DND-41 (cell line): ENCODE data around the gene BRD7.
A peak's percentile ranks its signal among the peaks of the same experiment; 100 is the strongest.

Source experiments
- ATAC-seq: fragments of 200-7000 bp; cut with Tn5 transposase; 3 replicates; pipeline ENCODE4 v1.9.1; 2021; ENCODE audit warnings: low read depth; ENCODE audit not compliant: insufficient read depth
- DNase-seq: peaks from one replicate; pipeline ENCODE4 v3.0.0-alpha.2; 2020
- H2AFZ ChIP-seq: 2 replicates; pipeline ENCODE4 v1.6.0; 2012; ENCODE audit warnings: low read depth, low read length
- H3K27ac ChIP-seq: 2 replicates; pipeline ENCODE4 v1.5.1; 2012; ENCODE audit warnings: low read length, inconsistent platforms
- H3K27me3 ChIP-seq: fragments of 200-600 bp; sonication (generic); 2 replicates; pipeline ENCODE4 v1.6.0; 2012; ENCODE audit warnings: low read length, mild to moderate bottlenecking, inconsistent platforms; ENCODE audit not compliant: insufficient read depth, poor library complexity
- H3K36me3 ChIP-seq: 2 replicates; pipeline ENCODE4 v1.5.1; 2012; ENCODE audit warnings: low read length, inconsistent platforms; ENCODE audit not compliant: insufficient read depth
- H3K4me1 ChIP-seq: 2 replicates; pipeline ENCODE4 v1.5.1; 2012; ENCODE audit warnings: mild to moderate bottlenecking, low read length; ENCODE audit not compliant: insufficient read depth
- H3K4me2 ChIP-seq: 2 replicates; pipeline ENCODE4 v1.6.0; 2012; ENCODE audit warnings: mild to moderate bottlenecking, moderate library complexity, low read length, inconsistent platforms; ENCODE audit not compliant: insufficient read depth
- H3K4me3 ChIP-seq, 2 experiments: fragments of 200-600 bp in 1 of 2; shearing (Covaris generic) in 1 of 2; 2 replicates each; pipeline ENCODE4 v1.5.1; 2012 to 2016; ENCODE audit warnings: inconsistent platforms in 2 of 2, low read length in 2 of 2, mild to moderate bottlenecking in 2 of 2, low read depth in 1 of 2, moderate library complexity in 1 of 2
- H3K79me2 ChIP-seq: 2 replicates; pipeline ENCODE4 v1.6.0; 2012; ENCODE audit warnings: low read length, inconsistent platforms; ENCODE audit not compliant: insufficient read depth
- H3K9ac ChIP-seq: 2 replicates; pipeline ENCODE4 v1.6.0; 2012; ENCODE audit warnings: low read depth, mild to moderate bottlenecking, inconsistent platforms, low read length, moderate library complexity
- H3K9me3 ChIP-seq: 2 replicates; pipeline ENCODE4 v1.5.1; 2012; ENCODE audit warnings: low read length, moderate library complexity, mild to moderate bottlenecking, inconsistent platforms; ENCODE audit not compliant: insufficient read depth, severe bottlenecking
- H4K20me1 ChIP-seq: 2 replicates; pipeline ENCODE4 v1.6.0; 2012; ENCODE audit warnings: low read length; ENCODE audit not compliant: insufficient read depth
- CTCF ChIP-seq: IDR thresholded peaks from 2 replicates; pipeline ENCODE4 v1.5.1; 2012; ENCODE audit warnings: borderline replicate concordance, low read length, moderate library complexity, mild to moderate bottlenecking; ENCODE audit not compliant: poor library complexity, severe bottlenecking; ENCODE audit errors: extremely low read depth
- EZH2 ChIP-seq: IDR thresholded peaks from 3 replicates; pipeline ENCODE4 v1.6.1; 2012; ENCODE audit warnings: borderline replicate concordance, low read depth, mild to moderate bottlenecking, moderate library complexity, low read length, inconsistent platforms; ENCODE audit not compliant: severe bottlenecking

The BRD7 gene

GRCh38 chr16:50310308-50311133 is 58.3 kb downstream of the BRD7 start:
- no peak for DNase-seq
- H3K9me3 ChIP-seq = no peaks in the 10 kb centered on the region
- H3K27me3 ChIP-seq = no peaks in the 10 kb centered on the region
- no peak overlapping the region for H3K4me3 ChIP-seq
- peaks cover 36% of the 10 kb centered on the region for H3K36me3 ChIP-seq
- peak; percentile 16; the same call in 2 of the 3 replicates for ATAC-seq
- no peak for TF ChIP-seq EZH2
- TF ChIP-seq CTCF = no peak
- H3K4me1 ChIP-seq = no peaks in the 10 kb centered on the region
- H3K79me2 ChIP-seq = no peaks in the 10 kb centered on the region
- H3K4me2 ChIP-seq = no peak overlapping the region
- H3K27ac ChIP-seq = no peak overlapping the region
- H4K20me1 ChIP-seq = peaks cover 7% of the 10 kb centered on the region; the same call in 1 of the 2 replicates
- no peak overlapping the region for H2AFZ ChIP-seq
- no peak overlapping the region for H3K9ac ChIP-seq

GRCh38 chr16:50309527-50310307 is 59.1 kb downstream of the BRD7 start:
- no peak for TF ChIP-seq CTCF
- TF ChIP-seq EZH2 = no peak
- Histone ChIP-seq H3K4me1 (no peaks in the 10 kb centered on the region), H2AFZ (no peak overlapping the region), H3K27ac (no peak overlapping the region), H4K20me1 (peaks cover 10% of the 10 kb centered on the region; the same call in 1 of the 2 replicates), H3K9ac (no peak overlapping the region), H3K79me2 (no peaks in the 10 kb centered on the region), H3K36me3 (peaks cover 28% of the 10 kb centered on the region), H3K27me3 (no peaks in the 10 kb centered on the region), H3K4me2 (no peak overlapping the region), H3K9me3 (no peaks in the 10 kb centered on the region), H3K4me3 (no peak overlapping the region)
- ATAC-seq (peak; percentile 27; the same call in 2 of the 3 replicates), DNase-seq (no peak)

GRCh38 chr16:50309156-50309526 is 59.6 kb downstream of the BRD7 start:
- TF ChIP-seq CTCF (no peak), EZH2 (no peak)
- H3K9me3 ChIP-seq = no peaks in the 10 kb centered on the region
- H3K79me2 ChIP-seq = no peaks in the 10 kb centered on the region
- no peak overlapping the region for H3K4me2 ChIP-seq
- no peak for ATAC-seq
- H3K4me3 ChIP-seq = no peak overlapping the region
- no peaks in the 10 kb centered on the region for H3K4me1 ChIP-seq
- no peaks in the 10 kb centered on the region for H3K27me3 ChIP-seq
- H3K9ac ChIP-seq = no peak overlapping the region
- H4K20me1 ChIP-seq = peaks cover 10% of the 10 kb centered on the region; the same call in 1 of the 2 replicates
- DNase-seq = no peak
- no peak overlapping the region for H2AFZ ChIP-seq
- H3K27ac ChIP-seq = no peak overlapping the region
- peaks cover 22% of the 10 kb centered on the region for H3K36me3 ChIP-seq
